ENCODE data around the gene IRAG1. TPM values are rescaled to one million over a fixed set of nuclear protein-coding genes. Genes with fewer than 3 reads are reported as not detected.

The IRAG1 gene
- total RNA-seq, 1 donor from 2014 or later = 5.1 TPM

DNA sequence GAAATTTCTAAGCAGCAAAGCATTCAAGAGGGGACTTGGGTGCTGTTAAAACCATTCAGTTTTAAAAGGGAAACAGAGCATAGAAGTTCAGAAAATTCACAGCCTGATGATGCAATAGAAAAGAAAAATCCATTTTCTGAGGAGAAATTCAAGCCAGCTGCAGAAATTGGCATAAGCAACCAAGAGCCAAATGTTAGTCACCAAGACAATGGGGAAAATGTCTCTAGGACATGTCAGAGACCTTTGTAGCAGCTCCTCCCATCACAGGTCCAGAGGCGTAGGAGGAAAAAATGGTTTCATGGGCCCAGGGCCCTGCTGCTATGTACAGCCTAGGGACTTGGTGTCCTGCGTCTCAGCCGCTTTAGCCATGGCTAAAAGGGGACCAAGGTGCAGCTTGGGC is 5.5 kb upstream of the IRAG1 start:
- H3K4me1 ChIP-seq = peaks cover 1% of the 10 kb centered on the region
- no peaks in the 10 kb centered on the region for H3K36me3 ChIP-seq
- no peaks in the 10 kb centered on the region for H3K27me3 ChIP-seq (ENCODE audit: low read depth)
- intact Hi-C loops (cut with micrococcal nuclease) = no loop called here
- no peak overlapping the region for H3K4me3 ChIP-seq
- no peaks in the 10 kb centered on the region for H3K9me3 ChIP-seq (replicated peaks)
- TF ChIP-seq, protein P1, sequence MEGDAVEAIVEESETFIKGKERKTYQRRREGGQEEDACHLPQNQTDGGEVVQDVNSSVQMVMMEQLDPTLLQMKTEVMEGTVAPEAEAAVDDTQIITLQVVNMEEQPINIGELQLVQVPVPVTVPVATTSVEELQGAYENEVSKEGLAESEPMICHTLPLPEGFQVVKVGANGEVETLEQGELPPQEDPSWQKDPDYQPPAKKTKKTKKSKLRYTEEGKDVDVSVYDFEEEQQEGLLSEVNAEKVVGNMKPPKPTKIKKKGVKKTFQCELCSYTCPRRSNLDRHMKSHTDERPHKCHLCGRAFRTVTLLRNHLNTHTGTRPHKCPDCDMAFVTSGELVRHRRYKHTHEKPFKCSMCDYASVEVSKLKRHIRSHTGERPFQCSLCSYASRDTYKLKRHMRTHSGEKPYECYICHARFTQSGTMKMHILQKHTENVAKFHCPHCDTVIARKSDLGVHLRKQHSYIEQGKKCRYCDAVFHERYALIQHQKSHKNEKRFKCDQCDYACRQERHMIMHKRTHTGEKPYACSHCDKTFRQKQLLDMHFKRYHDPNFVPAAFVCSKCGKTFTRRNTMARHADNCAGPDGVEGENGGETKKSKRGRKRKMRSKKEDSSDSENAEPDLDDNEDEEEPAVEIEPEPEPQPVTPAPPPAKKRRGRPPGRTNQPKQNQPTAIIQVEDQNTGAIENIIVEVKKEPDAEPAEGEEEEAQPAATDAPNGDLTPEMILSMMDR (IDR thresholded peaks at IDR 0.05; ENCODE audit: borderline replicate concordance) = no peak
- no peak overlapping the region for H3K27ac ChIP-seq (replicated peaks)
- no peak for DNase-seq

- DNase-seq = no peak
- intact Hi-C loops (cut with micrococcal nuclease) = no loop called here
- Histone ChIP-seq H3K4me1 (peaks cover 18% of the 10 kb centered on the region), H3K4me3 (no peak overlapping the region), H3K27me3 (ENCODE audit: low read depth) (no peaks in the 10 kb centered on the region), H3K9me3 (replicated peaks) (no peaks in the 10 kb centered on the region), H3K36me3 (no peaks in the 10 kb centered on the region), H3K27ac (replicated peaks) (peak overlapping the region; percentile 60)
- TF ChIP-seq, protein P1 (IDR thresholded peaks at IDR 0.05; ENCODE audit: borderline replicate concordance) = no peak
These were observed 3.7 kb upstream of the IRAG1 start for GRCh38 chr11:10697323-10697620.

DNA sequence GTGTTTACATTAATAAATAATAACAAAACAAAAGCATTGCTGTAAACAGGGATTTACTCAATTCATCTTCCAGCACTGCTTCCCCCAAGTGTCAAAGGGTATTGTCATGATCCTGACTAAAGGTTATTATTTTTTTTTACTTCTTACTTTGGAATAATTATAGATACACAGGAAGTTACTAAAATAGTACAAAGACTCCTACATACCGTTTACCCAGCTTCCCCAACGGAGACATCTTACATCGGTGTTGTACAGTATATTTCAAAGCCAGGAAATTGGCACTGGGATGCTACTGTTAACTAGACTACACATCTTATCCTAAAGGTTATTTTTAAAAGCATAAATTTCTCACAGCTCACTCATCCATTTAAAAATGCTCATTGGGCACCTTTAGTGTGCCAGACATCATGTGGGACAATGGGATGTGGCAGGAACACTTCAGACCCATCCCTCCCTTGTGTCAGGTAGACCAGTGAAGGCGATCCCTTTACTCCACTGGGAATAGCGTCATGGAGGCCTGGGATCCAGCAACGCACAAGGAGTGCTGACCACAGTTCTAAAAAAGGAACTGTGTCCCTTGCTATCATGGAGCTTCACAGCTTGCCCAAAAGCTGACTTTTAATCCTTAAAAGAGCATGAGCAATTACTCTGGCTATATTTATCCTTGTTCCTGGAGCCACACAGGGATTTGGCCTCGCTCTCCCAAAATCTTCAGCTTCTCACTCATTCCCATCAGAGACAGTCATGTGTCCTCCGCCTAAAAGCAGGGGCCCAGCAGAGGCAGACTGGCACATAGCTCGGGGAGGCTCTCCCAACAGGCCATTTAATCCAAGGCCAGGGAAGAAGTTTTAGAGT is 3.1 kb upstream of the IRAG1 start:
- intact Hi-C loops (cut with micrococcal nuclease) = no loop called here
- Histone ChIP-seq H3K27ac (replicated peaks) (peak overlapping the region; percentile 65), H3K9me3 (replicated peaks) (no peaks in the 10 kb centered on the region), H3K4me3 (no peak overlapping the region), H3K27me3 (ENCODE audit: low read depth) (no peaks in the 10 kb centered on the region), H3K4me1 (peaks cover 18% of the 10 kb centered on the region), H3K36me3 (no peaks in the 10 kb centered on the region)
- DNase-seq = no peak
- TF ChIP-seq, protein P1 (IDR thresholded peaks at IDR 0.05; ENCODE audit: borderline replicate concordance) = no peak

- TF ChIP-seq, protein P1 (IDR thresholded peaks at IDR 0.05; ENCODE audit: borderline replicate concordance) = no peak
- intact Hi-C loops (cut with micrococcal nuclease) = no loop called here
- DNase-seq = no peak
These were observed 2.3 kb upstream of the IRAG1 start for GRCh38 chr11:10695833-10696232.

DNA sequence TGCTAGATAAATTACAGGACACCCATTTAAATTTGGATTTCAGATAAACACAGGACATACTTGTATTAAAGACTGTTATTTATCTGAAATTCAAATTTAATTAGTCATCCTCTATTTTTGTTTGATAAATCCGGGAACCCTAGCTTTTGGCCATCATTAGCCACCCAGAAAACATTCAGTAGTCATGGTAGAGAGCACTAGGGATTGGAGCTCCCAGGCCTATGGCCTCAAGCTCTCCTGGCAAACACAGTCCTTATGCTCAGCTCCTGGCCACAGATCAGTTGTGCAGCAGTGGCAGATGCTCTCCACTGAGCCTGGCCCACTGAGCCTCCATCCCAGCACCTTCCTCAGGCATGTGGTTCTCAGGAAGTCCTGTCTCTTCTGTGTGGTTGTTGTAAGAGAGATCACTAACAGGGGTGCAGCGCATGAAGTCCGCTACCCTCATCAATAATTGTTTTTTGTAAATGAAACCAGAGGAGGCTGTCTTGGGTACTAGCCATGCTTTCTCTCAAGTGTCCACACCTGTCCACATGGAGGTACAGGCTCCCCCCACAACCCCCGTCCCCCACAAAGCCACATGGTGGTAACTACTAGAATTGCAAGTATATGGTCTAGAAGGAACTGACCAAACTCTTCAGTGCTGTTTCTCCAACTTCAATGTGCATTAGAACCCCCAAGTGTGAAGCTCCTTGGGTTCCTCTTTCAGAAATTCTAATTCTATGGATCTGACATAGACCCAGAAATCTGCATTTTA is 1.1 kb upstream of the IRAG1 start:
- H3K27ac ChIP-seq (replicated peaks) = peak overlapping the region; percentile 76
- no peaks in the 10 kb centered on the region for H3K36me3 ChIP-seq
- no peak overlapping the region for H3K4me3 ChIP-seq
- DNase-seq = no peak
- no peaks in the 10 kb centered on the region for H3K9me3 ChIP-seq (replicated peaks)
- H3K27me3 ChIP-seq (ENCODE audit: low read depth) = peaks cover 9% of the 10 kb centered on the region
- TF ChIP-seq, protein P1 (IDR thresholded peaks at IDR 0.05; ENCODE audit: borderline replicate concordance) = no peak
- intact Hi-C loops (cut with micrococcal nuclease) = no loop called here
- peaks cover 18% of the 10 kb centered on the region for H3K4me1 ChIP-seq

More at GRCh38 chr11:10695833-10696232, 2.3 kb upstream of the IRAG1 start:
- Histone ChIP-seq H3K4me1 (peaks cover 18% of the 10 kb centered on the region), H3K9me3 (replicated peaks) (no peaks in the 10 kb centered on the region), H3K27me3 (ENCODE audit: low read depth) (peaks cover under 1% of the 10 kb centered on the region), H3K36me3 (no peaks in the 10 kb centered on the region), H3K4me3 (no peak overlapping the region), H3K27ac (replicated peaks) (peak overlapping the region; percentile 14)
